DOHH2 (cell line): ENCODE results near the gene GRPR.

Source experiments
- H3F3A ChIP-seq: fragments of 200-600 bp; sonication (generic), shearing (Covaris generic); 2 replicates; pipeline ENCODE4 v1.6.0; 2016; ENCODE audit warnings: antibody characterized with exemption, mild to moderate bottlenecking; ENCODE audit not compliant: control insufficient read depth, insufficient read depth
- H3K27ac ChIP-seq: fragments of 200-600 bp; sonication (generic); 2 replicates; pipeline ENCODE4 v1.5.1; 2014; ENCODE audit warnings: low read depth, mild to moderate bottlenecking, low read length, moderate library complexity
- H3K27me3 ChIP-seq: fragments of 200-600 bp; sonication (generic); 2 replicates; pipeline ENCODE4 v1.6.1; 2014; ENCODE audit warnings: mild to moderate bottlenecking, low read length, mixed read lengths; ENCODE audit not compliant: control insufficient read depth
- H3K36me3 ChIP-seq: fragments of 200-600 bp; sonication (generic); 2 replicates; pipeline ENCODE4 v1.6.1; 2014; ENCODE audit warnings: mild to moderate bottlenecking, low read length, moderate library complexity, mixed read lengths; ENCODE audit not compliant: control insufficient read depth
- H3K4me1 ChIP-seq: fragments of 200-600 bp; sonication (generic); 2 replicates; pipeline ENCODE4 v1.6.1; 2014; ENCODE audit warnings: mild to moderate bottlenecking, low read length, mixed read lengths; ENCODE audit not compliant: control insufficient read depth
- H3K4me2 ChIP-seq: fragments of 200-600 bp; sonication (generic); 2 replicates; pipeline ENCODE4 v1.6.0; 2014; ENCODE audit warnings: mild to moderate bottlenecking, low read length, moderate library complexity
- H3K4me3 ChIP-seq: fragments of 200-600 bp; sonication (generic); 2 replicates; pipeline ENCODE4 v1.5.1; 2014; ENCODE audit warnings: mild to moderate bottlenecking, low read length, mixed read lengths
- H3K79me2 ChIP-seq: fragments of 200-600 bp; sonication (generic); 2 replicates; pipeline ENCODE4 v1.6.1; 2014; ENCODE audit warnings: mild to moderate bottlenecking, low read length, mixed read lengths; ENCODE audit not compliant: control insufficient read depth
- H3K9me2 ChIP-seq: fragments of 200-600 bp; sonication (generic); replicated peaks from 2 replicates; pipeline ENCODE4 v1.6.1; 2014; ENCODE audit warnings: mild to moderate bottlenecking, low read length, mixed read lengths; ENCODE audit not compliant: control insufficient read depth
- H3K9me3 ChIP-seq: fragments of 200-600 bp; sonication (generic); 2 replicates; pipeline ENCODE4 v1.6.1; 2014; ENCODE audit warnings: antibody characterized with exemption, low read length, mixed read lengths; ENCODE audit not compliant: control insufficient read depth, insufficient read depth
- H4K20me1 ChIP-seq: fragments of 200-600 bp; sonication (generic); 2 replicates; pipeline ENCODE4 v1.6.0; 2014; ENCODE audit warnings: low read depth, mild to moderate bottlenecking, antibody characterized with exemption, low read length, moderate library complexity; ENCODE audit not compliant: control insufficient read depth, insufficient read depth
- CTCF ChIP-seq: fragments of 200-600 bp; sonication (generic); IDR thresholded peaks from one replicate; pipeline ENCODE4 v1.5.1; 2014; ENCODE audit warnings: antibody characterized with exemption, mild to moderate bottlenecking, low read depth, low read length; ENCODE audit not compliant: poor library complexity, severe bottlenecking
- EZH2phosphoT487 ChIP-seq: fragments of 200-600 bp; sonication (generic); IDR thresholded peaks from 2 replicates; pipeline ENCODE4 v1.6.1; 2017; ENCODE audit warnings: borderline replicate concordance, mild to moderate bottlenecking, antibody characterized with exemption, low read length, moderate library complexity, mixed read lengths

Gene GRPR

GRCh38 chrX:16114611-16115010 is 8.8 kb upstream of the GRPR start:
- Histone ChIP-seq H3K27me3 (no peaks in the 10 kb centered on the region), H3F3A (no peaks in the 10 kb centered on the region), H3K4me3 (peak overlapping the region; percentile 64), H4K20me1 (no peaks in the 10 kb centered on the region), H3K4me2 (peak overlapping the region; percentile 66), H3K9me2 (no peaks in the 10 kb centered on the region), H3K36me3 (no peaks in the 10 kb centered on the region), H3K79me2 (no peaks in the 10 kb centered on the region), H3K4me1 (peaks cover 52% of the 10 kb centered on the region), H3K9me3 (no peaks in the 10 kb centered on the region), H3K27ac (peak overlapping the region; percentile 79)
- TF ChIP-seq EZH2phosphoT487: no peak
- no peak for TF ChIP-seq CTCF

- peak overlapping the region; percentile 59 for H3K4me2 ChIP-seq
- no peaks in the 10 kb centered on the region for H3K27me3 ChIP-seq
- H3F3A ChIP-seq: no peaks in the 10 kb centered on the region
- TF ChIP-seq CTCF (no peak), EZH2phosphoT487 (no peak)
- H3K9me3 ChIP-seq: no peaks in the 10 kb centered on the region
- H3K4me3 ChIP-seq: peak overlapping the region; percentile 13; the same call in 1 of the 2 replicates
- no peaks in the 10 kb centered on the region for H3K9me2 ChIP-seq
- H3K79me2 ChIP-seq: no peaks in the 10 kb centered on the region
- no peak overlapping the region for H3K27ac ChIP-seq
- peaks cover 47% of the 10 kb centered on the region for H3K4me1 ChIP-seq
- no peaks in the 10 kb centered on the region for H3K36me3 ChIP-seq
- H4K20me1 ChIP-seq: no peaks in the 10 kb centered on the region
Observed at GRCh38 chrX:16119353-16120220, 3.8 kb upstream of the GRPR start.

- no peaks in the 10 kb centered on the region for H3K79me2 ChIP-seq
- no peaks in the 10 kb centered on the region for H3K9me2 ChIP-seq
- no peak overlapping the region for H3K27ac ChIP-seq
- no peaks in the 10 kb centered on the region for H3K36me3 ChIP-seq
- no peaks in the 10 kb centered on the region for H4K20me1 ChIP-seq
- H3K4me2 ChIP-seq: peak overlapping the region; percentile 59
- H3F3A ChIP-seq: no peaks in the 10 kb centered on the region
- no peaks in the 10 kb centered on the region for H3K27me3 ChIP-seq
- H3K9me3 ChIP-seq: no peaks in the 10 kb centered on the region
- no peak for TF ChIP-seq EZH2phosphoT487
- H3K4me3 ChIP-seq: no peak overlapping the region
- H3K4me1 ChIP-seq: peaks cover 38% of the 10 kb centered on the region
Observed at GRCh38 chrX:16120431-16120830, 2.9 kb upstream of the GRPR start.

GRCh38 chrX:16124201-16124600 is 836 bp downstream of the GRPR start:
- H3F3A ChIP-seq: no peaks in the 10 kb centered on the region
- no peak overlapping the region for H3K4me2 ChIP-seq
- no peak overlapping the region for H3K27ac ChIP-seq
- no peak overlapping the region for H3K4me3 ChIP-seq
- no peaks in the 10 kb centered on the region for H3K79me2 ChIP-seq
- no peaks in the 10 kb centered on the region for H4K20me1 ChIP-seq
- no peaks in the 10 kb centered on the region for H3K9me3 ChIP-seq
- no peaks in the 10 kb centered on the region for H3K36me3 ChIP-seq
- H3K4me1 ChIP-seq: peaks cover 24% of the 10 kb centered on the region
- TF ChIP-seq EZH2phosphoT487: no peak
- TF ChIP-seq CTCF: no peak
- no peaks in the 10 kb centered on the region for H3K9me2 ChIP-seq
- H3K27me3 ChIP-seq: no peaks in the 10 kb centered on the region
